Measurements from ENCODE around the gene DOC2A. TPM values are rescaled to one million over a fixed set of nuclear protein-coding genes. Genes with fewer than 3 reads are reported as not detected.
A peak's percentile ranks its signal among the peaks of the same experiment; 100 is the strongest.

DOC2A gene
- total and polyA plus RNA-seq, 11 donors, result 0.09 to 1.4 (median 0.88) TPM; not detected in 4

- Histone ChIP-seq H3K4me1 (peaks cover 0 to 54% (median 37%) of the 10 kb centered on the region in 12 donors), H3K27ac (peak within 1 kb of the TSS; percentile 87 to 99 (median 96)), H3K27me3 (no peaks in the 10 kb centered on the region), H3K9me3 (no peaks in the 10 kb centered on the region), H3K4me3 (peak within 1 kb of the TSS; percentile 66 to 98 (median 90)), H3K36me3 (peaks cover 0 to 52% (median 44%) of the 10 kb centered on the region in 9 donors)
- intact Hi-C loops (cut with DNase I), result loop anchor here in 5 of 10 donors (1.0 to 5.0 kb wide), 6 partner anchors 11 to 1021 kb away; partner anchors contain the start of genes KCTD13 (in 3 of the 5), HIRIP3 (in 2 of the 5), NFATC2IP (in 1 of the 5) and TMEM219 (in 1 of the 5)
- TF ChIP-seq POLR2A (IDR thresholded peaks at IDR 0.05), result peak; percentile 65 to 95
- TF ChIP-seq, protein P1, sequence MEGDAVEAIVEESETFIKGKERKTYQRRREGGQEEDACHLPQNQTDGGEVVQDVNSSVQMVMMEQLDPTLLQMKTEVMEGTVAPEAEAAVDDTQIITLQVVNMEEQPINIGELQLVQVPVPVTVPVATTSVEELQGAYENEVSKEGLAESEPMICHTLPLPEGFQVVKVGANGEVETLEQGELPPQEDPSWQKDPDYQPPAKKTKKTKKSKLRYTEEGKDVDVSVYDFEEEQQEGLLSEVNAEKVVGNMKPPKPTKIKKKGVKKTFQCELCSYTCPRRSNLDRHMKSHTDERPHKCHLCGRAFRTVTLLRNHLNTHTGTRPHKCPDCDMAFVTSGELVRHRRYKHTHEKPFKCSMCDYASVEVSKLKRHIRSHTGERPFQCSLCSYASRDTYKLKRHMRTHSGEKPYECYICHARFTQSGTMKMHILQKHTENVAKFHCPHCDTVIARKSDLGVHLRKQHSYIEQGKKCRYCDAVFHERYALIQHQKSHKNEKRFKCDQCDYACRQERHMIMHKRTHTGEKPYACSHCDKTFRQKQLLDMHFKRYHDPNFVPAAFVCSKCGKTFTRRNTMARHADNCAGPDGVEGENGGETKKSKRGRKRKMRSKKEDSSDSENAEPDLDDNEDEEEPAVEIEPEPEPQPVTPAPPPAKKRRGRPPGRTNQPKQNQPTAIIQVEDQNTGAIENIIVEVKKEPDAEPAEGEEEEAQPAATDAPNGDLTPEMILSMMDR (IDR thresholded peaks at IDR 0.05), result no peak
- peak; percentile 99 to 100 (median 99) for DNase-seq
- 2% methylated on average over 53 to 75 of the region's 75 CpGs for WGBS, 4 donors
- peak; percentile 95 to 98 (median 97) for ATAC-seq
These were observed 37.2 kb downstream of the DOC2A start, which contains the start of gene TAOK2 for GRCh38 chr16:29973384-29974246. Gene TAOK2 (plus strand): TSS chr16:29973868. CDS start chr16:29977773, 3,905 bp downstream.

DNA sequence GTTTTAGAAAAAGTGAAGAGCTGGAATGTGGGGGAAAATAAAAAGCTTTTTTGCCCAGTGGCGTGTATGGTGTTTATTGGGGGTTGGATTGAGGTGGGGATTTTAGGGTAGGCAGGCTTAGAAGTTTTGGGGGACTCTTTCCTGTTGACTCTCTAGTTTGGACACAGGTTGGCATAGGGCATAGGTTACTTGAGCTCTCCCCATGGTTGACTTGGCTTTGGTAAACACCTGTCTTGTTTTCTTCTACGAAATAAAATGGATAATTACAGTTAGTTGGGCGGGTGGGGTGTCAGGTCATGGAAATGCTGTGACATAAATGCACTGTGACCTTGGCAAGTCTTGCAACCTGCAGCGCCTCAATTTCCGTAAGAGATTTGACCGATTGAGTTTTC is 37.8 kb downstream of the DOC2A start:
- H3K9me3 ChIP-seq, result no peaks in the 10 kb centered on the region
- TF ChIP-seq POLR2A (IDR thresholded peaks at IDR 0.05), result no peak
- TF ChIP-seq, protein P1 (IDR thresholded peaks at IDR 0.05), result no peak
- no peak for DNase-seq
- peak overlapping the region in 8 of 12 donors; percentile 12 to 97 (median 96) for H3K27ac ChIP-seq
- peaks cover 0 to 48% (median 31%) of the 10 kb centered on the region in 12 donors for H3K4me1 ChIP-seq
- intact Hi-C loops (cut with DNase I), result loop anchor here in 4 of 10 donors (1.0 to 5.0 kb wide), 5 partner anchors 11 to 1021 kb away; partner anchors contain the start of genes KCTD13 (in 2 of the 4), HIRIP3 (in 1 of the 4), NFATC2IP (in 1 of the 4) and TMEM219 (in 1 of the 4)
- WGBS, 4 donors, result 60 to 65% (median 62%) methylated on average over 6 of the region's 6 CpGs
- H3K36me3 ChIP-seq, result peaks cover 0 to 52% (median 44%) of the 10 kb centered on the region in 9 donors
- H3K27me3 ChIP-seq, result no peaks in the 10 kb centered on the region
- peak overlapping the region in 7 of 12 donors; percentile 70 to 97 (median 90) for H3K4me3 ChIP-seq
- no peak for ATAC-seq

GRCh38 chr16:29972500-29972899 is 38.3 kb downstream of the DOC2A start:
- TF ChIP-seq, protein P1 (IDR thresholded peaks at IDR 0.05), result no peak
- TF ChIP-seq POLR2A (IDR thresholded peaks at IDR 0.05), result no peak
- Histone ChIP-seq H3K4me1 (peaks cover 0 to 44% (median 26%) of the 10 kb centered on the region in 12 donors), H3K27me3 (no peaks in the 10 kb centered on the region), H3K36me3 (peaks cover 0 to 52% (median 42%) of the 10 kb centered on the region in 9 donors), H3K4me3 (no peak overlapping the region), H3K27ac (peak overlapping the region in 2 of 12 donors; percentile 96 to 97), H3K9me3 (no peaks in the 10 kb centered on the region)
- no peak for ATAC-seq
- 93 to 100% (median 95%) methylated on average over 1 of the region's 1 CpG for WGBS, 4 donors
- no peak for DNase-seq
- intact Hi-C loops (cut with DNase I), result loop anchor here in 3 of 10 donors (2.0 to 5.0 kb wide), 3 partner anchors 22 to 1020 kb away; partner anchors contain the start of genes HIRIP3 (in 1 of the 3), KCTD13 (in 1 of the 3) and NFATC2IP (in 1 of the 3)
